Skeletal muscle cell (primary cell): ENCODE measurements around the gene MCTP1.
"Not testable (repeated sequence)": the region's sequence is repeated elsewhere in the genome, so short reads cannot be mapped to it uniquely, and the experiment has no call there.

Experiments
- DNase-seq: peaks from one replicate; pipeline ENCODE4 v3.0.0-alpha.2; 2010; ENCODE audit warnings: low read depth
- H3K4me3 ChIP-seq: 2 replicates; pipeline ENCODE4 v1.5.1; 2011; ENCODE audit warnings: low read depth, mild to moderate bottlenecking, control low read depth, low read length, moderate library complexity

The MCTP1 gene

DNA sequence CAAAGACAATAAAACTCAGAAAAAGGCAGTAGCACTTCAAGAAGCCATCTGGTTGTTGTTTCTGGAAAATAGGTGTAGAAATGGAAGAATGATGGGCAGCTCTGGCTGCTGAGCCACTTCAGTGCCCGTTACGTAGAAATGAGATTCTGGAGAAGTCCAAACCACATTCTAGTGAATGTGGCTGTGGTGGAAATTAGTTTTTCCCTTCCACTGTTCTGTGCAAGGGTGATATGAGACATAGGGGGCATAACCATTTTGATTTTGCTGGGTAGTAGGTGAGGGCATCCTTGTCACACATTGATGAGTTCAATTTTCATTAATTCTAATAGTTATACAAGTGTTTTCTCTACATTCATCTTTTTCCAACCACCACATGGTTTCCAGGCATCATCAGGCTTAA is 275.1 kb downstream of the MCTP1 start:
- DNase-seq: no peak
- no peak overlapping the region for H3K4me3 ChIP-seq

DNA sequence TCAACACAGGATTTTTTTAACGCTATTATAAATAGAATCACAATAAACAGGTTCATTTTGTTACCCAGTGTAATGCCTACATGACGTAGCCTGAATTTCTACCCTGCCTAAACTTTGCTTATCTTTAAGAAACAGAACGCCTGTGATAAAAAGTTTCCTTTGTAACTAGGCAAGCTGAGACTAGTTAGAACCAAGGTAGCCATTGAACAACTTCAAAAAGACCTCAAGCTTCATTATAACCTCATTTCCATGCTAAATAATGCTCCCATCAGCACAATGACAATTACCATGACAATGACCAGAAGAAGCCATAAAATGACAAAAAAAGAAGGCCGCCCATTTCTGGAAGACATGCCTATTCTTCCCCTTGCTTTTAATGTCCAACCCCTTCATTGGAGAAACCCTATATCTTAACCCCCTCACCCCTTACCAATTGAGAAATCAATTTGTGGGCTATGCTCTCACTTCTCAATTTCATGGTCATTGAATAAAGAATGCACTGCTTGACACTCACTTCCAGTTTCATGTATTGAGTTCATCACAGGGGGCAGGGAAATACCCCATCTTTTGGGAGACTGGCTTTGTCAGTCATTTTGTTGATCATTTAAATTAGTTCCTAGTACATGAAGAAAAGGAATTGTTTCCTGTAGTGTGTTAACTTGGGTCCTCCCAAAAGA is 276.8 kb downstream of the MCTP1 start:
- no peak for DNase-seq

DNA sequence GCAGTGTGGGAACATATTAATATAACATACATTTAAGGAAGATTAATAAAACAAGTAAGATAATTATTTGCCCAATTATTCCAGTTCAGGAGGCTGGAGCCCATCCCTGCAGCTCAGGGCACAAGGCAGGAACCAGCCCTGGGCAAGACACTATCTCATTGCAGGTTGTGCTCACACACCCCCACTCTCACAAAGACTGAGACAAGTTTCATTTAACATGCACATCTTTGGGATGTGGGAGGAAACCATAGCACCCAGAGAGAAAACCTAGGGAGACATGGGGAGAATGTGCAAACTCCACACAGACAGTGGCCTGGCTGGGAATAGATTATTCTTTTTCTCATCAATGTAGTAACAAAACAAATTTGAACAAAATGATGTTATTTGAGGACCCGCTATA is 279.1 kb downstream of the MCTP1 start:
- no peak for DNase-seq
- no peak overlapping the region for H3K4me3 ChIP-seq

More for the DNA sequence above, 276.8 kb downstream of the MCTP1 start:
- H3K4me3 ChIP-seq: no peak overlapping the region

DNA sequence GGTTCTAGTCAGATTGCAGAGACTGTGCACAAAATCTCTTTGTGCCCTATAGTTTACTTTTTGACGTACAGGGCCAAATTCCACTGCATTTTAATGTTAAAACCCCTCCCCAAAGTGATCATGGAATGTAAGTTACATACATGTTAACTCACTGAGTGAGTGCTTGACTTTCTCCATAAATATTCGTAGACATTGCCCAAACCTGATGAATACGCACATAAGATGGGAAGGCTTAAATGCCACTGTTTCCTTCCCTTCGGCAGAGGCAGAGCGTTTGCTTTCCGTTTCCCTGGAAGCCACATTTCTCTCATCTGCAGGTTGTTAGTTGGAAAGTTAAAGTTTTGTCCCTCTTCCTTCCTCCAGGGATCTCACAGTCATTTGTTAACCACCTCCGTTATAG is 286.2 kb downstream of the MCTP1 start:
- DNase-seq: no peak
- H3K4me3 ChIP-seq: no peak overlapping the region

DNA sequence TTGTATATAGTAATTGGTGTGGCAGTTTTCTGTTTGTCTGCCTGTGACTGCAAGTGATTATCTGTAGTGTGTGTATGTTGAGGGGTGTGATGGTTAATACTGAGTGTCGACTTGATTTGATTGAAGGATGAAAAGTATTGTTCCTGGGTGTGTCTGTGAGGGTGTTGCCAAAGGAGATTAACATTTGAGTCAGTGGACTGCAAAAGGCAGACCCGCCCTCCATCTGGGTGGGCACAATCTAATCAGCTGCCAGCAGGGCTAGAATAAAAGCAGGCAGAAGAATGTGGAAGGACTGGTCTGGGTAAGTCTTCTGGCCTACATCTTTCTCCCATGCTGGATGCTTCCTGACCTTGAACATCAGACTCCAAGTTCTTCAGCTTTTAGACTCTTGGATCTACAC is 290.4 kb downstream of the MCTP1 start:
- not testable (repeated sequence) for H3K4me3 ChIP-seq, DNase-seq

DNA sequence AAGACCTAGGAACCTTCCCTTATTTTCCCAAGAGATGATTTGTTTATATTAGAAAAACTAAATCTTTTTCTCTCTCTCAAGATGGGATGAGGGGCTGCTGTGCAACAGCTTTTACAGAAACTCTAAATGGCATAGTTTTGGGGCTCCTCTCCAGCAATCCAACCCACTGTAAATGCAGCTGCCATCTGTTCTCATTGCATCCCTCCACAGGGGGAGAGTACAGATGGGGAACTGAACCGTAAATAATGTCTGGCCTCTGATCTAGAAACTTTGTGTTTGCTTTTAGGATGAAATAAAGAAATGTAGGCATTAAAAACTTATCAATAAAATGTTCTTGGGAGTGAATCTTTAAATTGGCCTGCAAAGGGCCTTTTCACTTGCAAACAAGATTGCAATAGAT is 291.4 kb downstream of the MCTP1 start:
- no peak for DNase-seq
- no peak overlapping the region for H3K4me3 ChIP-seq

DNA sequence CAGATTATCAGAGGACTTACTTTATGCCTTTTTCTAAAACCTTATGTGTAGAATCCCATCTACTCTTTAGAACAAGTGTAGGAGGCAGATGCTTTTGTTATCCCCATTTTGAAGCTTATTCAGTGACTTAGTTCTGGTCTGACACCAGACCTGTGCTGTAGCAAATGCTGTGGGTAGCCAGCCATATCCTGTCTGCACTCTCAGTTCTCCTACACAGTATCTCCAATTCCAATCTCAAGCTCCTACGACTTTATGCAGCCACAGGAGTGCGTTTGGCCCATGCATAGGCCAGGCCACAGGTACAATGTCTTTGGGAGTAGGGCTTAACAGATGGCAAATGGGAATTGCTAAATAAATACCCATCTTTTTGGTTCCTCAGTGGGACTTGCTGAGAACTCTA is 292.6 kb downstream of the MCTP1 start:
- no peak for DNase-seq
- no peak overlapping the region for H3K4me3 ChIP-seq

DNA sequence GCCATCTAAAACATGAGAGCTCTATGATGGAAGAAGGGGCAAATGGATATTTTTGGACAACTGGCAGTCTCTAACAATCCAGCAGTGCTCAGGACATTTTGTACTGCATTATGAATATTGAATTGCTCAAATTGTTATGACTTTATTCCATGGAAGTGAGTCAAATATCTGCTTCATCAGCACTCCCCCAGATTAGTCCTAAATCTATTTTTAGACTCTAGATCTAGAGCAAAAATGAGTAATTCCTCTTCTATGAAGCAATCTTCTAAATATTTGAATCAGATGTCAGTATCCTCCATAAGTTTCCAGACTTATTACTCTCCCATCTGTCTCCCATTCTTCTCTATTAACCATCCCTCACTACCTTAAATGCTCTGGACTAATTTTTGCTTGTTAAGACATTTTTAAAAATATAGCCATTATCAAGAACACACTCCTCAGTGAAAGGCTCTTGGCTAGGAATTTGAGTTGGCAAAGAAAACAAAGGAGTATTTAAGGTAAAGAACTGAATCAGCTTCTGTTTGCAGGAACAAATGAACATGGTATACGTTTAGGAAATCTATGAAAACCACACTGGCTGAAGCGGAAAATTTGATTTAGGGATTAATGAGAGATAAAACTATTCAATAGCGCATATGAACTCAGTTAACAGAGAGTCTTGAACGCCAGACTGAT is 300.9 kb downstream of the MCTP1 start:
- DNase-seq: peak; percentile 37
- H3K4me3 ChIP-seq: no peak overlapping the region

DNA sequence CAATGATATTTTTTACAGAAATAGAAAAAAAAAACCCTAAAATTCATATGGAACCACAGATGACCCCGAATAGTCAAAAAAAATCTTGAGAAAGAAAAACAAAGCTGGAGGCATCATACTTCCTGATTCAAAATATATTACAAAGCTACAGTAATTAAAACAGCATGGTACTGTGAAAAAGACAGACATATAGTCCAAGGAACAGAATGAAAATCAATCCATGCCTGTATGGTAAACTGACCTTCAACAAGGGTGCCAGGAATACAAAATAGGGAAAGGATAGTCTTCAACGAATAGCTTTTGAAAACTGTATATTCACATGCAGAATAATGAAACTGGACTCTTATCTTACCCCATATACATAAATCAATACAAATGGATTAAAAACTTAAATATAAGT is 307.5 kb downstream of the MCTP1 start:
- no peak for DNase-seq

DNA sequence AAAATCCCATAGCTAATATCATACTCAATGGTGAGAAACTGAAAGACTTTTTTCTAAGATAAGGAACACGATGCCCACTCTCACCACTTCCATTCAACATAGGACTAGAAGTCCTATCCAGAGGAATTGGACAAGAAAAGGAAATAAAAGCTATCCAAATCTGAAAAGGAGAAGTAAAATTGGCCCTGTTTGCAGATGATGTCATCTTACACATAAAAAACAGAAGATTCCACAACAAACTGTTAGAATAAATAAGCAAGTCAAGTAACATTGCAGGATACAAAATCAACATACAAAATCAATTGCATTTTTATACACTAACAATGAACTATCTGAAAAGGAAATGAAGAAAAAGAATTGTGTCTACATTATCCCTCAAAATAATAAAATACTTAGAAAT is 308.0 kb downstream of the MCTP1 start:
- DNase-seq: no peak
- H3K4me3 ChIP-seq: no peak overlapping the region

More for the DNA sequence above, 307.5 kb downstream of the MCTP1 start:
- H3K4me3 ChIP-seq: no peak overlapping the region

DNA sequence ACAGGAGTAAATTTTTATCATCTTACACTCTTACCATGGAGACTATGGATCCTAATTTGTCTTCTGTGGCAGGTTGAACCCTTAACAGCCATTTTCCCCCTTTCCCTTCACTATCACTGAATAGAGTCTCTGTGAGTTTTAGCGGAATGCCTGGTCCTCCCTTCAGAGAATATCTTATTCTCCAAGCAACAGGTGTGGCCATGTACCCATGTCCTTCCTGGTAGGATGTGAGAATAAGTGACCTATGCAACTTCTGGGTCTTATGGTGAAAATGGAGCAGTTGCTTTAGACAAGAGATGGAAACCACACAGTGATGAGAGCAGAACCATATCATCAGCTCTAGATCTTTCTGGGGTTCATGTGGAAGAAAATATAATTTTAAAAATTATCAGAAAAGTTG is 312.6 kb downstream of the MCTP1 start:
- no peak for DNase-seq
- H3K4me3 ChIP-seq: no peak overlapping the region

DNA sequence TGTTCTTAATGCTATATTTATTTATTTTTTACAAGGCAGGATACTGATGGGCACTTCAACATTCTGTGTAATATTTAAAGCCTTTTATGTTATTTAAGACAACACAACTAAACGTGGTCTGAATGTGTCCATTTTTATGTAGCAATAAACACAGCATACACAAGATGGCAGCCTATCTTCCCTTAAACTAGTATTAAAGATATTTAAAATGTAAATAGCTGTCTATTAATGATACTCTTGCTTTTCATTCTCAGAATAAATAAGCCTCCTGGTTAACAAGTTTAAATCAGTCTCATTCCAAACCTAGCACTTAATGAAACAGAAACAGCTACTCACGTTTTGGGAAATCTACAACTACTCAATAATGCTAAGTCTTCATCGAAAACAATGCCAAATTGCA is 315.7 kb downstream of the MCTP1 start:
- H3K4me3 ChIP-seq: no peak overlapping the region
- DNase-seq: no peak

DNA sequence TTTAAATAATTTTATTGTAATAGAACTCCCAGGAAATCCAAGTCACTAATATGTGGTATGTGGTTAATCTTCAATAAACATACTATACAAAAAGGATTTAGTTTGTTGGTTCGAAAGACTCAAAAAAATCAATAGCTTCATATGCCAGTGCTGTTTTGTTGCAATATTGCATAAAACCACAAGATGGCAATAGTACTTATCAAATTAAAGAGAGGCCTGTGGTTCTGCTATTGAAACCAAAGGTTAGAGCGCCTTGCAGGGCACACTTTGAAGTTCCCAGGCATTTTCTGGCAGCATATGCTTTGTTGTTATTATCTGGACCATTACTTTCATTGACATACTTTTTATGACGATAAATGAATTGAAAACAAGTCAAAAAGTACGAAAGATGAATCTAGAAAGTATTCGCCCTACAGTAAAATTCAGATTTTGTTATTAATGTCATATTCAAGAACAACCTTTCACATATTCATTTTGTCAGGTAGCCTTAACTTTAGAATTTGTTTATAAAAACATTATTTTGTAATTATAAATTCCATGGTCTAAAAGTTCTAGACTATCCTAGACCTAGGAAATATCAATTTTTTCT is 316.3 kb downstream of the MCTP1 start:
- no peak overlapping the region for H3K4me3 ChIP-seq
- peak; percentile 31 for DNase-seq

DNA sequence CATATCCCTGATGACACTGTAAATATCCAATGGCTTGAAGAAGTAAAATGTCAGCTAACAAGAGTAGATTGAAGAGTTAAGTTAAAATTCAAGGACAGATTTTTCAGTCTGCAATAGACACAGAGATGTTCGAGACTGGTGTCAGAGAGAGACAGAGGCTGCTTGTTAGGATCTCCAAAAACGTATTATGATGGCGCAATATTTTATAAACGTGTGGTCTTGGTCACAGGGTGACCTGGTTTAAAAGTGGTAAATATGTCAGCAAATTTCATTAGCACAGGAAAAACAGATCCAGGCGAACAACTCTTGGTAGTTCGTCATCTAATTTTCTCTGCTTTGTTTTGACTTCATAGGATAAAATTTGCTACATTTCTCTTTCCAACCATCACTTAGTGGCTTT is 317.4 kb downstream of the MCTP1 start:
- DNase-seq: no peak
- H3K4me3 ChIP-seq: no peak overlapping the region

DNA sequence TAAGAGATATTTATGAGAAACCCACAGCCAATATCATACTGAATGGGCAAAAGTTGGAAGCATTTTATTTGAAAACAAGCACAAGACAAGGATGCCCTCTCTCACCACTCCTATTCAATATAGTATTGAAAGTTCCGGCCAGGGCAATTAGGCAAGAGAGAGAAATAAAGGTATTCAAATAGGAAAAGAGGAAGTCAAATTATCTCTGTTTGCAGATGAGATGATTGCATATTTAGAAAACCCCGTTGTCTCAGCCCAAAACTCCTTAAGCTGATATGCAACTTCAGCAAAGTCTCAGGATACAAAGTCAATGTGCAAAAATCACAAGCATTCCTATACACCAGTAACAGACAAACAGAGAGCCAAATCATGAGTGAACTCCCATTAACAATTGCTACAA is 325.6 kb downstream of the MCTP1 start:
- H3K4me3 ChIP-seq, DNase-seq: not testable (repeated sequence)

DNA sequence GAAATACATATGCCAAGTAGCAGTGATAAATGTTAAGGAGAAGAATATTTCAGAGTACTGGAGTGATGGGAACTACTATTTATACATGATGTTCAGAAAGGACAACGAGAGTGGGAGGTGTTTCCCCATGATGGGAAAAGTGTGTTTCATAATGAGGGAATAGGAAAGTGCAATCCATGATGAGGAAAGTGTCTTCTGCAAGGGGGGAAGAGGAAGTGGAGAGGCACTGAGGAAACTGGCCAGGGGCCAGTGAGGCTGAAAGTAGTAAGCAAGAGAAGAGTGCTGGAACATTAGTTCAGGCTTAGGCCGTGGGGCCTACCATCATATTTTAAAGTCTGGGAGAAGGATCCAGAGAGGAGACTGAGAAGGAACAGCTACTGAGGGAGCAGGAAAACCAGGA is 339.2 kb downstream of the MCTP1 start:
- H3K4me3 ChIP-seq: no peak overlapping the region
- DNase-seq: no peak

DNA sequence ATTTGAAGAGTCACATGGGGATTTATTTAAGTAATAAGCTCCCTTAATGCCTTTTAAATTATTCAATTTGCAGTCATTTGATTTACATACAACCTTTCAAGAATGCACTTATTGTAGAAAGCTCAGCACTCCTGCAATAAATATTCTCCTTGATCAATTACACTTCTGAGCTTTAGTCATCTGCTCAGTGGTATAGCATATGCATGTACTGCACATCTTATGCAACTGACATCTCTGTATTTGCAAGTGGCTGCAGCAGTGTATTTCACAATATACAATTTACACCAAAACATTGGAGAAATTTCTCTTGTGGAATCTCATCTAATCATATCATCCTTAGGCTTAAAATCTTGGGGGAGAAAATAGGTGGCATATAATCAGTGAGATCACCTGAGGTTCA is 340.7 kb downstream of the MCTP1 start:
- no peak overlapping the region for H3K4me3 ChIP-seq
- DNase-seq: no peak

DNA sequence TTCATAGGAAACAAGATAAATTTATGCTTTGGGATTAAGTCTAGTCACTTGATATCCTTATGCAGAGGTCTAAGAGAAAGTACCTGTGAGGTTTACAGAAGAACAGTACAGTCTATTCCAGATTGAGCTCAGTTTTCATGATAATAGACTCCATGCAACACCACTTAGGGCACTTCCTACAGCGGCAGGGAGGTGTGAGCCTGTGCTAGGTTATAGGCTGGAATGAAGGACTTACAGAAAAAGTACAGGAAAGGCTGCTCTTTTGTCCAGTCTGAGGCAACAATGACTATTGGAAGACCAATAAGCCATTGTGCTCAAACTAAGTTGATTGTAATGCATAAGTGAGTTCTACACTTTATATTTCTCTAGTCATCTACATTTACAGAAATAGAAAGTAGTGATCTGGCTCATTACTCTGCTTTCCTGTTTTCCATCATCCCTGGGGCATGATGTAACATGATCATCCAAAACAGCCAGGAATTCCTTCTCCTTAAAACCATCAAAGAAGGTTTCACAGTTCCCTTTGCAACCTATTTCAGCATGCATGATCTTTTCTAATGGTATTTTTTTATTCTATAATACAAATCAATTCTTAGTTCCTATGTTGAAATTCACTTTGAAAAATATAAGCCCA is 343.7 kb downstream of the MCTP1 start:
- H3K4me3 ChIP-seq: no peak overlapping the region

DNA sequence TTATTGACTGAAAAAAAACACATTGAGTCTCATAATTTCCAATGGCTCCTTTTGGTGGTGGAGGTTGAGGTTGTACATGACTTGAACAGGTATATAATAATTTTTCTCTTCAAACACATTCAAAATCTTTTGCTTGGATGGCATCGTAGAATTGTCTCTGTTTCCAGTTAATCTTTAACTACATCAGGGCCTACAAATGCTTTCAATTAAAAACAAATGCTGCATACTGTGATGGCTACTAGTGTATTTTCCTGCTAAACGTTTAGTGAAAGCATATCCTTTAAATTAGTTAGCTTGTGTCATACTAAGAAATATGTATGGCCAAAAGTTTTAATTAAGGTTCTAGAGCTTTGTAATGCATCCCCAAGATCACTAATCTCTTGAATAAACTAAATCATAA is 352.6 kb downstream of the MCTP1 start:
- H3K4me3 ChIP-seq: no peak overlapping the region
- DNase-seq: no peak

More for the DNA sequence above, 343.7 kb downstream of the MCTP1 start:
- no peak for DNase-seq

DNA sequence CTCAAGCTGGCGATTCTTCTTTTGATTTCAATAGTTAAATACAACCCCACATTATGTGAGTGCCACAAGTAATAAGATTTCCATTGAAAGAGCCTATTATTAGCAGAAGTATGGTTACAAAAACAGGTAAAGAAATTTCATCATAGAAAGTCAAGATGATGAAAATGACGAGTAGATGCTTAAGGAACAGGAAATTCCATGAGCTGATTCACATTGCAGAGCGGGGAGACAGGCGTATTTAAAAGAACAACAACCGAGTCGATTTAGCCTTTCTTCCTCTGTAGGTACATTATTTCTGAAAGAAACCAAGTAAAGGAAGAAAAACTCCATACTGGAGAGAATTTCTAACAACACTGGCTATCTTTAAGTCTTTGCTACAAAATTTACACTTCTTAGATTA is 356.0 kb downstream of the MCTP1 start:
- H3K4me3 ChIP-seq: no peak overlapping the region
- peak; percentile 21 for DNase-seq

DNA sequence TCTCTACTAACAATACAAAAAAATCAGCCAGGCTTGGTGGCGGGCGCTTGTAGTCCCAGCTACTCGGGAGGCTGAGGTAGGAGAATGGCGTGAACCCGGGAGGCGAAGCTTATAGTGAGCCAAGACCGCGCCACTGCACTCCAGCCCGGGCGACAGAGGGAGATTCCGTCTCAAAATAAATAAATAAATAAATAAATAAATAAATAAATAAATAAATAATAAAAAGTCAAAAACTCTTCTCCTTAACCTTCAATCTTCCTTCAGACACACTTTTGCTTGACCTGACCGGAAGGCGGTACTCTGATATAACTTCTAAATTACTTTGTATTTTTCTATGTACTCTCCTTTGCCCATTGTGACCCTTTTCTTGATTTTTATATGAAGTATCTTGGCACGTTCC is 364.3 kb downstream of the MCTP1 start:
- H3K4me3 ChIP-seq: no peak overlapping the region
- no peak for DNase-seq
